RWPE2 (cell line): ENCODE data around the gene FBF1.
"Not testable (repeated sequence)": the region's sequence is repeated elsewhere in the genome, so short reads cannot be mapped to it uniquely, and the experiment has no call there.

Experiments used
- ATAC-seq: fragments of 200-7000 bp; cut with Tn5 transposase; 3 replicates; pipeline ENCODE4 v1.9.1; 2021; ENCODE audit warnings: low read depth
- DNase-seq: peaks from one replicate; pipeline ENCODE4 v3.0.0-alpha.2; 2020; ENCODE audit warnings: low spot score
- H3K27ac ChIP-seq: fragments of 450-650 bp; 2 replicates; pipeline ENCODE4 v1.5.1; 2017; ENCODE audit warnings: mild to moderate bottlenecking; ENCODE audit not compliant: poor library complexity, severe bottlenecking
- H3K27me3 ChIP-seq: fragments of 250-450 bp; sonication (Bioruptor Pico); 2 replicates; pipeline ENCODE4 v1.5.1; 2021; ENCODE audit warnings: mild to moderate bottlenecking, moderate library complexity; ENCODE audit not compliant: insufficient read depth, poor library complexity, severe bottlenecking
- H3K36me3 ChIP-seq: fragments of 250-450 bp; sonication (Bioruptor Pico); 2 replicates; pipeline ENCODE4 v1.5.1; 2020; ENCODE audit warnings: low read depth, mild to moderate bottlenecking, moderate library complexity
- H3K4me1 ChIP-seq: fragments of 250-450 bp; sonication (Bioruptor Pico); 2 replicates; pipeline ENCODE4 v1.5.1; 2021; ENCODE audit warnings: mild to moderate bottlenecking, moderate library complexity; ENCODE audit not compliant: insufficient read depth, poor library complexity, severe bottlenecking
- H3K4me3 ChIP-seq: fragments of 250-450 bp; sonication (Bioruptor Pico); 2 replicates; pipeline ENCODE4 v1.5.1; 2021; ENCODE audit warnings: mild to moderate bottlenecking, moderate library complexity; ENCODE audit not compliant: severe bottlenecking
- H3K9me3 ChIP-seq: fragments of 250-450 bp; sonication (Bioruptor Pico); 2 replicates; pipeline ENCODE4 v1.5.1; 2021; ENCODE audit warnings: mild to moderate bottlenecking, moderate library complexity; ENCODE audit not compliant: severe bottlenecking
- TF ChIP-seq, protein P1 (sequence below): fragments of 450-650 bp; IDR thresholded peaks from one replicate; pipeline ENCODE4 v1.5.1; 2017; ENCODE audit warnings: mild to moderate bottlenecking, moderate library complexity; ENCODE audit not compliant: poor library complexity, severe bottlenecking

Gene FBF1

DNA sequence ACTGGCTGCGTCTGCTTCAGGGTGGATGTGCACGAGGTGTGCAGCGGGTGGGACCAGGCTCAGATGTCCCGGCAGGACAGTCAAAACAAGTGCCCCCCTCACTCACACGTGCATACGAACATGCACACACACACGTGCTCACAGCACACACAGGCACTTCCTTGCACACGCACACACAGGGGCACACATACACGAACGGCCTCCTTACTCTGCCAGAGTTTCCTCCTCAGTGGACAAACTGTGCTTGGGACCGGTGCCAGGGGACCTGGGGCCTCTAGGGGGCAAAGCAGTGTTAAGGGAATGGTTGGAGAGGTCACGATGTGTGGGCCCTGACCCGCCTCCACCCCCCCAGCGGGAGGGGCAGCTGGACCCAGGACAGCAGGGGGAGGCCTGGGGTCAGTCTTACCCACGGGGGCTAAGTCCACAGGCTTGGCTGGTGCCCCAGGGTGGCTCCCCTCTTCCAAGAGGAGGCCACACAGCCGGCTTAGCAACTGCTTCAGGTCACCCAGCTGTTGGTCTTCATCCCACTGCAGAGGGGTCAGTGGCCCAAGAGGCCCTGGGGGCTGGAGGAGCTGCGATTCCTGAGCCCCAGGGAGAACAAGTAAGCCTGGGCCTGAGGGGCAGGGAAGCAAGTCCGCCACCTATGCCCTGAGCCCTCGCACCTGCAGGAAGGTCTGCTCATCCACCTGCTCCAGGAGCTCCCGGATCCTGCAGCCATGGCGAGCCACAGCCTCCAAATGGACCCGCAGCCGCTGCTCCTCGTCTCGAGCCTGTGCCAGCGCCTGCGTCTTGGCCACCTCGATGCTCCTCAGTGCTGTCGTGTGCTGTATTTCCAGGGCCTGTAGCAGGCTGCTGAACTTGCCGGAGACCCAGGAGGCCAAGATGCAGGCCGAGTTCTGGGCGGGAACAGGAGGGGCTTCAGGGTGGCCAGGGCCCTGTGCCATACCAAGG is 49.0 kb downstream of the FBF1 start:
- Histone ChIP-seq H3K36me3 (peaks cover 21% of the 10 kb centered on the region; the same call in 1 of the 2 replicates), H3K27me3 (no peaks in the 10 kb centered on the region), H3K4me3 (no peak overlapping the region), H3K9me3 (no peaks in the 10 kb centered on the region), H3K4me1 (peaks cover 9% of the 10 kb centered on the region), H3K27ac (no peak overlapping the region)
- ATAC-seq: no peak
- DNase-seq: no peak
- TF ChIP-seq, protein P1, sequence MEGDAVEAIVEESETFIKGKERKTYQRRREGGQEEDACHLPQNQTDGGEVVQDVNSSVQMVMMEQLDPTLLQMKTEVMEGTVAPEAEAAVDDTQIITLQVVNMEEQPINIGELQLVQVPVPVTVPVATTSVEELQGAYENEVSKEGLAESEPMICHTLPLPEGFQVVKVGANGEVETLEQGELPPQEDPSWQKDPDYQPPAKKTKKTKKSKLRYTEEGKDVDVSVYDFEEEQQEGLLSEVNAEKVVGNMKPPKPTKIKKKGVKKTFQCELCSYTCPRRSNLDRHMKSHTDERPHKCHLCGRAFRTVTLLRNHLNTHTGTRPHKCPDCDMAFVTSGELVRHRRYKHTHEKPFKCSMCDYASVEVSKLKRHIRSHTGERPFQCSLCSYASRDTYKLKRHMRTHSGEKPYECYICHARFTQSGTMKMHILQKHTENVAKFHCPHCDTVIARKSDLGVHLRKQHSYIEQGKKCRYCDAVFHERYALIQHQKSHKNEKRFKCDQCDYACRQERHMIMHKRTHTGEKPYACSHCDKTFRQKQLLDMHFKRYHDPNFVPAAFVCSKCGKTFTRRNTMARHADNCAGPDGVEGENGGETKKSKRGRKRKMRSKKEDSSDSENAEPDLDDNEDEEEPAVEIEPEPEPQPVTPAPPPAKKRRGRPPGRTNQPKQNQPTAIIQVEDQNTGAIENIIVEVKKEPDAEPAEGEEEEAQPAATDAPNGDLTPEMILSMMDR: no peak

DNA sequence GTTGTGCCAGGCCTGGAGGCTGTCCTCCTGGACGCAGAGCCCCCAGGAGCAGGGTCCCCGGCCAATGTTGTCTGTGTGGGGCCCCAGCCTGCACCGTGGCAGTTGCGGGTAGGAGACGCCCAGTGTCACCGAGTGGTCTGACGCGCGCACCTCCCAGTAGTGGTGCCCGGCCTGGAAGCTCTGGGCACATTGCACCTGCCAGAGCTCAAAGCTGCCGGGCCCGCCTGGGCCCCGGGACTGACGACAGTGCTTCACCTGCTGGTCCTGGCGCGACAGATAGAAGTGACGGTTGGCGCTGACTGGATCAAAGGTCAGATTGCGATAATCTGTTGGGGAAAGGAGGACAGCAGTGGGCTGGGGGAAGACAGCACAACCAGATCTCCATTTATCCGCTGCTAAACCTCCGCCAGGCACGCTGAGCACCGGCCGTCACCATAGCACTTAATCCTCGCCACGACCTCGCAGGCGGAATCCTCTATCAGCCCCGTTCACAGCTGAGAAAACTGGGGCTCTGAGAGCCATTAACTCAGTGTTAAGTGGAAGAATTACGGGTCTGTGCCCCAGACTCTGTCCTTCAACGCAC is 49.7 kb downstream of the FBF1 start:
- ATAC-seq (no peak), DNase-seq (no peak)
- Histone ChIP-seq H3K9me3 (no peaks in the 10 kb centered on the region), H3K4me1 (peaks cover 9% of the 10 kb centered on the region), H3K4me3 (no peak overlapping the region), H3K27me3 (no peaks in the 10 kb centered on the region), H3K27ac (no peak overlapping the region), H3K36me3 (peaks cover 21% of the 10 kb centered on the region; the same call in 1 of the 2 replicates)
- TF ChIP-seq, protein P1: no peak

DNA sequence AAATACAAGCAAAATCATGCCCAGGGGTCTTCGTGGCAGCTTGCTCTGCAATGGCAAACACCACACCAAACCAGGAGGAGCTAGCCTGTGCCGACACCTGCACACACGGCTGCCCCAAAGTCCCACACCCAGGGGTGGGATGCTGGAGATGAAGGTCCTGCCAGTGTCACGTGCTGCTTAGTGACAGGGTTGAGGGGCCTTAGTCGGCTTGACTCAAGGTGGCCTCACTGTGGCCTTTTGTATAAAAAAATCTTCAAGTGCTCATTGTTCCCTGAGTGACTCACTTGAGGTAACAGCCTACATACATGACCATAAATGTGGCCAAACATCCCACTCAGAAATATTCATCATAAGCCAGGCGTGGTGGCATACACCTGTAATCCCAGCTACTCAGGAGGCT is 51.4 kb downstream of the FBF1 start:
- no peaks in the 10 kb centered on the region for H3K4me1 ChIP-seq
- TF ChIP-seq, protein P1: peak; percentile 15
- no peak overlapping the region for H3K27ac ChIP-seq
- no peaks in the 10 kb centered on the region for H3K9me3 ChIP-seq
- no peaks in the 10 kb centered on the region for H3K27me3 ChIP-seq
- no peak for DNase-seq
- H3K36me3 ChIP-seq: peaks cover 21% of the 10 kb centered on the region; the same call in 1 of the 2 replicates
- no peak overlapping the region for H3K4me3 ChIP-seq
- ATAC-seq: no peak

DNA sequence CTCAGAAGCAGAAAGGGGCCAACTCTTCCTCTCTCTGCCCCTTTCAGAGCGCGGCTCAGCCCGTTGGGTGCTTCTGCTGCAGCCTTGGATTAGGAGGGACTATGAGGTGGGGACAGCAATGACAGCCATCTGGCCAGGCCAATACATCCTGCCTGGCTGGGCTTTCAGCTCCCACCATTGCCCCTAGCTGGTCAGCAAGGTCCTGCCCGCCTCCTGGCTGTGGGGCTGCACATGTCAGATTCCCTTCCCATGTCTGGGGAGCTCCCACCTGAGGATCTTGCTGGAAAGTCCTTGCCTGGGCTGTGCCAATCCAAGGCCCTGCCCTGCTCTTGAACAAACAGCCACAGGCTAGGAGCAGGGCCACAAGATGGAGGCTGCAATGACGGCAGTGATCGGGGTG is 52.4 kb downstream of the FBF1 start:
- TF ChIP-seq, protein P1: no peak
- Histone ChIP-seq H3K9me3 (no peaks in the 10 kb centered on the region), H3K36me3 (peaks cover 21% of the 10 kb centered on the region; the same call in 1 of the 2 replicates), H3K27ac (no peak overlapping the region), H3K4me1 (no peaks in the 10 kb centered on the region), H3K27me3 (no peaks in the 10 kb centered on the region), H3K4me3 (no peak overlapping the region)
- ATAC-seq (peak; percentile 28; the same call in 2 of the 3 replicates), DNase-seq (no peak)

DNA sequence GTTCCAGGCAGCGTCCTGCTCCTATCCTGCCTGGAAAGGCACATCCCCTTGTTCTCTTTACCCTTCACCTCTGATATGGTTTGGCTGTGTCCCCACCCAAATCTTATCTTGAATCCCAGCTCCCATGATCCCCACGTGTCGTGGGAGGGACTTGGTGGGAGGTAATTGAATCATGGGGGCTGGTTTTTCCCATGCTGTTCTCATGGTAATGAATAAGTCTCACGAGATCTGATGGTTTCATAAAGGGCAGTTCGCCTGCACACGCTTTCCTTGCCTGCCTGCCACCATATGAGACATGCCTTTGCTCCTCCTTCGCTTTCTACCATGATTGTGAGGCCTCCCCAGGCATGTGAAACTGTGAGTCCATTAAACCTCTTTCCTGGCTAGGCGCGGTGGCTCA is 55.0 kb downstream of the FBF1 start:
- H3K4me1 ChIP-seq, H3K27me3 ChIP-seq, H3K4me3 ChIP-seq, H3K9me3 ChIP-seq, ATAC-seq, H3K27ac ChIP-seq, DNase-seq: not testable (repeated sequence)
- peaks cover 13% of the 10 kb centered on the region; the same call in 1 of the 2 replicates for H3K36me3 ChIP-seq
